HFF-Myc (cell line): ENCODE measurements around the gene CPN1.

Experiments
- DNase-seq: peaks from one replicate; pipeline ENCODE4 v3.0.0-alpha.2; 2011; ENCODE audit warnings: low read depth; ENCODE audit errors: extremely low read depth
- H3K4me3 ChIP-seq: replicated peaks from 2 replicates; pipeline ENCODE4 v1.5.1; 2011; ENCODE audit warnings: low read depth, mild to moderate bottlenecking, control low read depth, low read length
- CTCF ChIP-seq: IDR thresholded peaks from 2 replicates; pipeline ENCODE4 v1.5.1; 2012; ENCODE audit warnings: mild to moderate bottlenecking, low read depth, low read length, control low read depth; ENCODE audit errors: missing control alignments

Gene CPN1

GRCh38 chr10:100027416-100027815 is 54.3 kb downstream of the CPN1 start:
- DNase-seq: no peak
- no peak overlapping the region for H3K4me3 ChIP-seq
- no peak for TF ChIP-seq CTCF

DNA sequence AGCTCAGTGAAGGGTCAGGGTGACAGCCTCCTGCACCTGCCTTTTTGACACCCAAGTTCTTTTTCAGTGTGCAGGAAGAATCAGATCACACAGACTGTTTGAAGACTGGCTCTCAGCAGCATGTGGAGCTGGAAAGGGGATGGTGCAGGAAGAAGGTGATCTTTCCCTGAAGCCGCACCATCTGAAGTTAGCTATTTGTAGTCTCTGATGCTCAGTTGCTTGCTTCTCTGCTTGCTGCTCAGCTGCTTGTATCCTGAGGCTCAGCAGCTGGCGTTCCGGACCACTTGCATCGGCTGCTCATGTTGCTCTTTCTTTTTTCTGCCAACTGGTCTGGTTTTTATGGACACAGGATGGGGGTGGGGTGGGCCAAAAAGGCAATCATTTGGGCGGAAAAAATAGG is 56.1 kb downstream of the CPN1 start:
- TF ChIP-seq CTCF: no peak
- DNase-seq: no peak
- no peak overlapping the region for H3K4me3 ChIP-seq

DNA sequence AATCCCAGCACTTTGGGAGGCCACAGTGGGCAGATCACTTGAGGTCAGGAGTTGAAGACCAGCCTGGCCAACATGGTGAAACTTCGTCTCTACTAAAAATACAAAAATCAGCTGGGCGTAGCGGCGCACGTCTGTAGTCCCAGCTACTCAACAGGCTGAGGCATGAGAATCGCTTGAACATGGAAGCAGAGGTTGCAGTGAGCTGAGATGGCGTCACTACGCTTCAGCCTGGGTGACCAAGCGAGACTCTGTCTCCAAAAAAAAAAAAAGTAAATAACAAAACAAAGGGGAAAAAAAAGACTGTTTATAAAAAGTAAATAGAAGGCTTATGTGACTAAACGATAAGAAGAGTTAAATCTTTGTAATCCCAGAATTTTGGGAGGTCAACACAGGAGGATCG is 56.9 kb downstream of the CPN1 start:
- no peak for DNase-seq
- no peak overlapping the region for H3K4me3 ChIP-seq
- no peak for TF ChIP-seq CTCF

DNA sequence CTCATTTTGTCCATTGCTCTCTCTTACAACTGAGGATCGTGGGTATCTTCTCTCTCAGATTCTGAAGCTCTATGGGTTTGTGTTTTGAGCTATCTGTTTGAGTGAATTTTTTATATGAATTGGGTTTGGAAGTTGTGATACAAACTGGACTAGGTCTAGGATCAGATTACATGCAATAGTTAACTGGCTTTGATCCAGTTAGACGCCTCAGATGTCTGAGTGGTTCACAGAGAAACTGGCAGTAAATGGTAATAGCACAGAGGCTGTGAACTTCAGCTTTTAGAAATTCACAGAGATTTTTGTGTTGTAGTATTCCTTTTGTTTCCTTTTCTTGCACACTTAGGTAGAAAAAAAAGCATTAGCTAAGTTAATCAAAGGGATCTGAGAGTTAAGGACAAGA is 59.3 kb downstream of the CPN1 start:
- DNase-seq: no peak
- no peak for TF ChIP-seq CTCF
- H3K4me3 ChIP-seq: no peak overlapping the region

DNA sequence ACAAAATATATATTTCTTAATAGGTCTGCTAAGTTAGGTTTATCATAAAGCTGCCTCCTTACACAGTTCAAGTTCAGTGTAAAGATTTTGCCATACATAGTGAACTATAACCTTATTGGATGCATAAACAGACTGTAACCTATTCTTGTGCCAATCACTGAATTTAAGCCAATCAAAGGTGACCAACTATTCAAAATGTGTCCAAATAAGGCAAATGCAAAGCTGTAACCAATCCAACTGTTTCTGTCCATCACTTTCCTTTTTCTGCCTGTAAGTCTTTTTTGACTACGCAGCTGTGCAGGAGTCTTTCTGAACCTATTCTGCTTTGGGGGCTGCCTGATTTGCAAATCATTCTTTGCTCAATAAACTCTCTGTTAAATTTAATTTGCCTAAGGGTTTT is 60.3 kb downstream of the CPN1 start:
- no peak overlapping the region for H3K4me3 ChIP-seq
- no peak for DNase-seq
- no peak for TF ChIP-seq CTCF

DNA sequence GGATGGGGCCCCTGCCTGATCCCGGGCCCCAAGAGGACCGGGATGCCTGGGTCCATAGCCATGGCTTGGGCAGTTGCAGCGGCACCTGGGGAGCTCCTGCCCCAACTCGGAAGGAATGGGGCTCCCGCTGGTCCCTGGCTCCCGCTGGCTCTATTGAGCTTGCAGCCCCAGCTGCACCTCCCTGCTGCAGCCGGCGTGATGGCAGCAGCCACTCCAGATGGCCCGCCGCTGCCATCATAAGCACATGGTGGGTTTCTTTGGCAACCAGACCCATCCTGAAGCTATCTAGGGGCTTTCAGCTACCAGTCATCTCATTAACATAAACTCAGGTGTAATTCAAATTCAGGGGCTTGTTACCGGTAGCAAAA is 60.8 kb downstream of the CPN1 start:
- TF ChIP-seq CTCF: no peak
- no peak overlapping the region for H3K4me3 ChIP-seq
- no peak for DNase-seq

GRCh38 chr10:100020142-100020885 is 61.4 kb downstream of the CPN1 start:
- no peak for TF ChIP-seq CTCF
- H3K4me3 ChIP-seq: no peak overlapping the region
- DNase-seq: no peak
